ENCODE data around the gene ARMH1.

Gene ARMH1

DNA sequence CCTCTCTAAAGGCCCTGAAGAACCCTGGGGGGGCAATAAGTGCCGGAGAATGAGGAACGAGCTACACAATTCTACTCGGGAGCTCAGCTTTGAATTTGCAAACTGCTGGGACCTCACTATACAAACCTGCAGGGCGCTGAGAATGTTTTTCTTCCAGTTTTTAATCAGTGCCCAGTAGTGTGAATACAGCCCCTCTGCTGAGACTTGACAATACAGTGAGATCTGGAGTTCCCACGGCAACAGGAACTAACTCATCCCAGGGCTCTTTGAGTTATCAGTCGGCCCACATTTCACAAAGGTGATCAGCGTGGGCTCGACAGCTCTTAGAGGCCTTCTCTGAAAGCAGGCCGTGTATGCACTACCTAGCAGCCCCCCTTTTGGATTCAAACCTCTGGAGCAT lies 41.9 kb upstream of the ARMH1 start:
- peak overlapping the region; percentile 9 to 86 for H3K27ac ChIP-seq (ENCODE audit: insufficient read depth in 1 of 2, low read depth in 1 of 2, low read length in 2 of 2, poor library complexity in 1 of 2, severe bottlenecking in 2 of 2)
- DNase-seq: peak in 2 of 3 donors; percentile 29 to 63
- WGBS (ENCODE audit: insufficient coverage): 66% methylated on average over 9 of the region's 9 CpGs
- peak overlapping the region in 6 of 7 experiments; percentile 36 to 79 (median 69) for H3K4me3 ChIP-seq (ENCODE audit: control insufficient read depth in 1 of 7, extremely low read depth in 1 of 7, insufficient read depth in 4 of 7, low read depth in 2 of 7, low read length in 6 of 7)
- H3K27me3 ChIP-seq (replicated peaks in 2 of 5; ENCODE audit: control insufficient read depth in 4 of 5, insufficient read depth in 5 of 5, low read length in 4 of 5): no peaks in the 10 kb centered on the region
- POLR2A ChIA-PET: interaction anchor here (1.2 kb wide), 1 partner anchor 296 kb away, joined by 3 read pairs; no protein-coding TSS in a partner anchor
- CTCF ChIA-PET: interaction anchor here (1.0 to 12.9 kb wide), 4 partner anchors 13 to 418 kb away, joined by 3 to 114 read pairs (median 4); no protein-coding TSS in a partner anchor
- peaks cover 12 to 85% (median 71%) of the 10 kb centered on the region in 4 experiments for H3K36me3 ChIP-seq (ENCODE audit: control insufficient read depth in 4 of 4, insufficient read depth in 4 of 4, low read length in 3 of 4)
- H3K9me3 ChIP-seq (ENCODE audit: control extremely low read depth in 1 of 5, control insufficient read depth in 4 of 5, insufficient read depth in 2 of 5, low read depth in 1 of 5, low read length in 4 of 5): no peaks in the 10 kb centered on the region
- H3K4me1 ChIP-seq (ENCODE audit: control extremely low read depth in 1 of 4, control insufficient read depth in 4 of 4, insufficient read depth in 4 of 4, low read length in 3 of 4): peaks cover 2 to 21% (median 10%) of the 10 kb centered on the region in 4 experiments

DNA sequence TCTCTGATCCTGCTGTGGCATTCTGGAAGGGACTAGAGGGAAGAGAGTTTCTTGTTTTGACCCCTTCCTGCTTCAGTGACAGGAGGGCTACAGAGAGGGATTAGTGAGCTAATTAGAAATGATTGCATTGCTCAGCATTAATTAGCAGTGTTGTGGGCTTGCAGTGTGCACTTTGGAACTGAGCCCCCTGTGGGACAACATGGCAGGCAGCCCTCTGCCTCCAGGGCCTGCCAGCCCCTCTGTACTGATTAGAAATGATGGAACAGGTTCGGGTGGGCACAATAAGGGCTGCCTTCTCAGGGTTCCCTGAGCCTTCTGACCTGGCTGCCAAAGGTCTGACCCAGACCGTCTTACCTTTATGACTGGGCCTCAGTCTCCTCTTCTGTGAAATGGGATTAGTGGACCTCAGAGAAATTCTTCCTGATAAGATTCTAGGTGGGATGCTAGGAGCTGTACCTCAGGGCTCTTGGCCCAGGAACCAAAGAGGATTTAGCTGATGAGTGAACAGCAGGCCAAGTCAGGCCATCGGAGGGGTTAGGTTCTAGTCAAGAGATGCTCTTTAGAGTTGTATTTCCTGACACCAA lies 39.8 kb upstream of the ARMH1 start:
- POLR2A ChIA-PET: interaction anchor here (0.6 kb wide), 1 partner anchor 42 kb away, joined by 4 read pairs; no protein-coding TSS in a partner anchor
- Histone ChIP-seq H3K27ac (ENCODE audit: insufficient read depth in 1 of 2, low read depth in 1 of 2, low read length in 2 of 2, poor library complexity in 1 of 2, severe bottlenecking in 2 of 2) (peak overlapping the region in 1 of 2 experiments; percentile 86), H3K9me3 (ENCODE audit: control extremely low read depth in 1 of 5, control insufficient read depth in 4 of 5, insufficient read depth in 2 of 5, low read depth in 1 of 5, low read length in 4 of 5) (no peaks in the 10 kb centered on the region), H3K27me3 (replicated peaks in 2 of 5; ENCODE audit: control insufficient read depth in 4 of 5, insufficient read depth in 5 of 5, low read length in 4 of 5) (no peaks in the 10 kb centered on the region), H3K4me3 (ENCODE audit: control insufficient read depth in 1 of 7, extremely low read depth in 1 of 7, insufficient read depth in 4 of 7, low read depth in 2 of 7, low read length in 6 of 7) (no peak overlapping the region), H3K4me1 (ENCODE audit: control extremely low read depth in 1 of 4, control insufficient read depth in 4 of 4, insufficient read depth in 4 of 4, low read length in 3 of 4) (peaks cover 2 to 21% (median 10%) of the 10 kb centered on the region in 4 experiments), H3K36me3 (ENCODE audit: control insufficient read depth in 4 of 4, insufficient read depth in 4 of 4, low read length in 3 of 4) (peaks cover 15 to 87% (median 74%) of the 10 kb centered on the region in 4 experiments)
- CTCF ChIA-PET: interaction anchor here (0.8 to 12.9 kb wide), 6 partner anchors 13 to 630 kb away, joined by 3 to 114 read pairs (median 6); no protein-coding TSS in a partner anchor
- no peak for DNase-seq
- 100% methylated on average over 3 of the region's 3 CpGs for WGBS (ENCODE audit: insufficient coverage)

DNA sequence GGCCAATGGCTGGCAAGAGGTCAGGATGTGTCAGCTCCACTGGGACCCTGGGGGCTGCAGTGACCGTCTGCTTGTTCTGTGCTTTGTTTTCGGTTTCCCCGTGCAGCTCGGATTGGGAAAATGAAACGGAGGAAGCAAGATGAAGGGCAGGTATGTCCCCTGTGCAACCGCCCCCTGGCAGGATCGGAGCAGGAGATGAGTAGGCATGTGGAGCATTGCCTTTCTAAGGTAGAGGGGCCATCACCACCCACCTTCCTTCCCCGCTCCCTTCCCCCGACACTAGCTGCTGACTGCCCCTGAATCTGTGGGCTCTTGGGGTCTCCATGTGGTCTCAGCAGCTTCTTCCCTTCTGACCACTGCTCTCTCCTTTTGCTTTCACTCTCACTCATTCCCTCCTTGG lies 39.1 kb upstream of the ARMH1 start:
- H3K4me1 ChIP-seq (ENCODE audit: control extremely low read depth in 1 of 4, control insufficient read depth in 4 of 4, insufficient read depth in 4 of 4, low read length in 3 of 4): peaks cover 2 to 21% (median 10%) of the 10 kb centered on the region in 4 experiments
- no peak for DNase-seq
- H3K4me3 ChIP-seq (ENCODE audit: control insufficient read depth in 1 of 7, extremely low read depth in 1 of 7, insufficient read depth in 4 of 7, low read depth in 2 of 7, low read length in 6 of 7): no peak overlapping the region
- peaks cover 15 to 86% (median 76%) of the 10 kb centered on the region in 4 experiments for H3K36me3 ChIP-seq (ENCODE audit: control insufficient read depth in 4 of 4, insufficient read depth in 4 of 4, low read length in 3 of 4)
- WGBS (ENCODE audit: insufficient coverage): 93% methylated on average over 7 of the region's 9 CpGs
- H3K27ac ChIP-seq (ENCODE audit: insufficient read depth in 1 of 2, low read depth in 1 of 2, low read length in 2 of 2, poor library complexity in 1 of 2, severe bottlenecking in 2 of 2): no peak overlapping the region
- ChIA-PET POLR2A (no interaction called here), CTCF (interaction anchor here (1.1 to 12.9 kb wide), 4 partner anchors 12 to 418 kb away, joined by 3 to 114 read pairs (median 12); no protein-coding TSS in a partner anchor)
- no peaks in the 10 kb centered on the region for H3K27me3 ChIP-seq (replicated peaks in 2 of 5; ENCODE audit: control insufficient read depth in 4 of 5, insufficient read depth in 5 of 5, low read length in 4 of 5)
- H3K9me3 ChIP-seq (ENCODE audit: control extremely low read depth in 1 of 5, control insufficient read depth in 4 of 5, insufficient read depth in 2 of 5, low read depth in 1 of 5, low read length in 4 of 5): no peaks in the 10 kb centered on the region

DNA sequence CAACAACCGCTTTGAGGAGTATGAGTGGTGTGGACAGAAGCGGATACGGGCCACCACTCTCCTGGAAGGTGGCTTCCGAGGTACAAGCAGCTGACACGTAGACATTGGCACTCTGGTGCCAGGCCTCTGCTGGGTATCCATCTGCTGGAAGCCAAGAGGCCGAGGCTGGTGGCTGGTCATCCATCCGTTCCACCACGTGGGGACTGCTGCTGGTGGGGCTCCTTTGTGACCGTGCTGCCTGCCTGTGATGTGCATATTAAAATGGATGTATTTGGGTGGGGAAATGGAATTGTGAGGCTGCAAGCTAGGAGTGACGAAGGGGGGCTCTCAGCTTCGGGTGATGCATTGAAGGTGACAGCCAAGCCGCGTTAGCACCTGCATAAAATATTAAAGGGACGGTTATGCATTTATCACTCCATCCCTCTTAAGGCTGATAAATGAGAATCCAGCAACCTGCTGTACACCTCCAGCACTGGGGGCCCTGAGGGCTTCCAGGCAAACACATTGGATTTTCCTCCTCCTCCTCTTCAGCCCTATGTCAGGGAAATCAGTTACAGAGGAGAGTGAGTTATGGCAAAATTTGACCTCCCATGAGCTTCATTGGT lies 38.3 kb upstream of the ARMH1 start:
- WGBS (ENCODE audit: insufficient coverage): 95% methylated on average over 12 of the region's 14 CpGs
- DNase-seq: no peak
- no peak overlapping the region for H3K27ac ChIP-seq (ENCODE audit: insufficient read depth in 1 of 2, low read depth in 1 of 2, low read length in 2 of 2, poor library complexity in 1 of 2, severe bottlenecking in 2 of 2)
- H3K4me1 ChIP-seq (ENCODE audit: control extremely low read depth in 1 of 4, control insufficient read depth in 4 of 4, insufficient read depth in 4 of 4, low read length in 3 of 4): peaks cover 2 to 18% (median 9%) of the 10 kb centered on the region in 4 experiments
- H3K27me3 ChIP-seq (replicated peaks in 2 of 5; ENCODE audit: control insufficient read depth in 4 of 5, insufficient read depth in 5 of 5, low read length in 4 of 5): no peaks in the 10 kb centered on the region
- CTCF ChIA-PET: interaction anchor here (2.6 to 12.9 kb wide), 3 partner anchors 11 to 418 kb away, joined by 7 to 114 read pairs (median 18); no protein-coding TSS in a partner anchor
- no peak overlapping the region for H3K4me3 ChIP-seq (ENCODE audit: control insufficient read depth in 1 of 7, extremely low read depth in 1 of 7, insufficient read depth in 4 of 7, low read depth in 2 of 7, low read length in 6 of 7)
- POLR2A ChIA-PET: no interaction called here
- H3K36me3 ChIP-seq (ENCODE audit: control insufficient read depth in 4 of 4, insufficient read depth in 4 of 4, low read length in 3 of 4): peaks cover 20 to 86% (median 79%) of the 10 kb centered on the region in 4 experiments
- no peaks in the 10 kb centered on the region for H3K9me3 ChIP-seq (ENCODE audit: control extremely low read depth in 1 of 5, control insufficient read depth in 4 of 5, insufficient read depth in 2 of 5, low read depth in 1 of 5, low read length in 4 of 5)

DNA sequence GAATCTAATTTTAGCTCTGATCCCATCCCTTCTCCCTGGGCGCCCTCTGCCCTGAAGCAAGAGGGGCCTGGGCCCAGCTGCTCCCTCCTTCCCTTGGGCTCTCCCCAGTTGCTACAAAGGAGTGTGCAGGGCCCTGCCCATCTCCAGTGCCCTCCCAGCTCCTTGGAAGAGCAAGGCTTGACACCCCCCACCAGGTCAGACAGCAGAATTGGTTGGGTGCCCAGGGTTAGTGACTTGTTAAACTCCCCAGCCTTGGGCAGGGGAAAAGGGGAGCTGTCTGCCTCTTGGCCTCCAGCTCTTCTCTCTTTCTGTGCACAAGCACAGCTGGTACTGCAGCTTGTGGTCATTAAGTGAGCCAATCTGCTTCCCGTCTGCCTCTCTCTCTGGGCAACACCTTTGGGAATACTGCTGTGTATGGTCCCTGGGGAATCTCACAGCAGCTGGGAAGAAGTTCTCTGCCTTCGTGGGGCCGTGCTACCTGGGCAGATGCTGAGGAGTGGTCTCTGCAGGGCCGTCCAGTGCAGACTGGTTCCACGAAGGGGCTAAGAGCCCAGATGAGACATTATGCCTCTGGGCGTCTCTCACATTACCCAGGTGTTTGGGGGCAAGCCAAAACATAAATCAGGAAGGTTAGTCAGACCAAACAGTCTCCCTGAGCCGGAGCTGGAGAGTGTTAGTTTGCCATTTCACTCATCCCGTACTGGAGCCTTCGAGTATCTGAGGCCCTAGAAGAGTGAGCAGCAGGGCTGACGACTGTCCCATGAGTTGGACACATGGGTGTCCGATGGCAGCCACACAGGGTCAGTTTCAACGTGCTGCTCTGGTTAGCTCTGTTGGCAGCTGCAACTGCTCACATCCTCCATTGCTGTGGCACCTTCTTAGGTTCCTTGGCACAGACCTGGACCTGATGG lies 37.6 kb upstream of the ARMH1 start:
- 97% methylated on average over 13 of the region's 13 CpGs for WGBS (ENCODE audit: insufficient coverage)
- H3K27me3 ChIP-seq (replicated peaks in 2 of 5; ENCODE audit: control insufficient read depth in 4 of 5, insufficient read depth in 5 of 5, low read length in 4 of 5): no peaks in the 10 kb centered on the region
- DNase-seq: no peak
- ChIA-PET CTCF (interaction anchor here (3.7 to 12.9 kb wide), 2 partner anchors 11 to 15 kb away, joined by 18 to 114 read pairs; no protein-coding TSS in a partner anchor), POLR2A (no interaction called here)
- no peak overlapping the region for H3K4me3 ChIP-seq (ENCODE audit: control insufficient read depth in 1 of 7, extremely low read depth in 1 of 7, insufficient read depth in 4 of 7, low read depth in 2 of 7, low read length in 6 of 7)
- H3K27ac ChIP-seq (ENCODE audit: insufficient read depth in 1 of 2, low read depth in 1 of 2, low read length in 2 of 2, poor library complexity in 1 of 2, severe bottlenecking in 2 of 2): peak overlapping the region in 1 of 2 experiments; percentile 19
- H3K9me3 ChIP-seq (ENCODE audit: control extremely low read depth in 1 of 5, control insufficient read depth in 4 of 5, insufficient read depth in 2 of 5, low read depth in 1 of 5, low read length in 4 of 5): no peaks in the 10 kb centered on the region
- peaks cover 2 to 14% (median 6%) of the 10 kb centered on the region in 4 experiments for H3K4me1 ChIP-seq (ENCODE audit: control extremely low read depth in 1 of 4, control insufficient read depth in 4 of 4, insufficient read depth in 4 of 4, low read length in 3 of 4)
- peaks cover 23 to 92% (median 86%) of the 10 kb centered on the region in 4 experiments for H3K36me3 ChIP-seq (ENCODE audit: control insufficient read depth in 4 of 4, insufficient read depth in 4 of 4, low read length in 3 of 4)

DNA sequence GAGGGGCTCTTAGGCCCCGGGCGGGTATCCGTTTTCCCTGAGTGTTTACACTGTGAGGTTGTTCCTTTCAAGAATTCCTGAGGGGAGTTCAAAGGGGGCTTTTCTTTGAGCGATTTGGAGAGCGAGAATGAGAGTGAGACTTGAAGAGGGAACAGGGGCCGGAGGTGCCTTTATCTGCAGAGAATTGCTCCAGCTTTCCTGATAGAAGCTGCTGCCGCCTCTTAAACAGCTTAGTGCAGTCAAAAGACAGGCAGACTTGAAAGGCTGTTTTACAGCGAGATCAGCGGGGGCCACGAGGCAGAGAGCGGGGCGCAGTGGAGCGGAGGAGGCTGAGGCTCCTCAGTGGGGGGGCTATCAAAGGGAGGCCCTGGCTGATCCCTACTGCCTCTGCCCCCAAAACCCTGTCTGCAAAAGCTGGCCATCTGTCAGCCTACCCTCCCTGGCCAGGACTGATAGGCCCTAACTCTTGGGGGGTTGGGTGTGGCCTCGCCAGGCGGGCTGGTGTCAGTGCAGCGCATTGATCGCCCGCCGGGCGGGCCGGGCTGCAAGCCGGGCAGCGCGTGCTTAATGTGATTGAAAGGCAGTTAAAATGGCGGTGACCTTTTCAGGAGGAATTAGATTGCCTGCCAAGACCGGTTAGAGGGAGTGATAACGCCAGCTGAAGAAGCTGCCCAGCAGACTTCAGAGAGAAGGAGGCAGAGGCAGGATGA lies 36.7 kb upstream of the ARMH1 start:
- peak overlapping the region in 1 of 2 experiments; percentile 19 for H3K27ac ChIP-seq (ENCODE audit: insufficient read depth in 1 of 2, low read depth in 1 of 2, low read length in 2 of 2, poor library complexity in 1 of 2, severe bottlenecking in 2 of 2)
- 98% methylated on average over 27 of the region's 27 CpGs for WGBS (ENCODE audit: insufficient coverage)
- no peaks in the 10 kb centered on the region for H3K27me3 ChIP-seq (replicated peaks in 2 of 5; ENCODE audit: control insufficient read depth in 4 of 5, insufficient read depth in 5 of 5, low read length in 4 of 5)
- DNase-seq: peak; percentile 9 to 60 (median 24)
- H3K4me3 ChIP-seq (ENCODE audit: control insufficient read depth in 1 of 7, extremely low read depth in 1 of 7, insufficient read depth in 4 of 7, low read depth in 2 of 7, low read length in 6 of 7): no peak overlapping the region
- H3K4me1 ChIP-seq (ENCODE audit: control extremely low read depth in 1 of 4, control insufficient read depth in 4 of 4, insufficient read depth in 4 of 4, low read length in 3 of 4): peaks cover 0 to 9% (median under 1%) of the 10 kb centered on the region in 4 experiments
- ChIA-PET POLR2A (no interaction called here), CTCF (interaction anchor here (3.7 to 12.9 kb wide), 2 partner anchors 10 to 14 kb away, joined by 18 to 114 read pairs; no protein-coding TSS in a partner anchor)
- H3K36me3 ChIP-seq (ENCODE audit: control insufficient read depth in 4 of 4, insufficient read depth in 4 of 4, low read length in 3 of 4): peaks cover 26 to 98% (median 89%) of the 10 kb centered on the region in 4 experiments
- H3K9me3 ChIP-seq (ENCODE audit: control extremely low read depth in 1 of 5, control insufficient read depth in 4 of 5, insufficient read depth in 2 of 5, low read depth in 1 of 5, low read length in 4 of 5): no peaks in the 10 kb centered on the region

All from common myeloid progenitor, CD34-positive (primary cell).